ENCODE measurements around the gene AGAP3.
A peak's percentile ranks its signal among the peaks of the same experiment; 100 is the strongest.

AGAP3 gene

DNA sequence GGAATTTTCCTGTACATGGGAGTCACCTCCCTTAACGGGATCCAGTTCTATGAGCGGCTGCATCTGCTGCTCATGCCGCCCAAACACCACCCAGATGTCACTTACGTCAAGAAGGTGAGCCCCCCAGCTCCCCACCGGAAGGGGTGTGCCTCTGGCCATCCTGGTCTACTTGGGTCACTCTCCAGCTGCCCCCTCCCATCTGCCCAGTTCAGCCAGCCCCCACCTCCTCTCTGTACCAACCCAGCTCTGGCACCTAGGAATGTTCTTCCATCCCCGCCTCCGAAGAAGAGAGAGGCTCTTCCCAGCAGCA lies 10.7 kb upstream of the AGAP3 start:
- no peak for DNase-seq (ENCODE audit: low read depth)
- no peak overlapping the region for H3K4me3 ChIP-seq (ENCODE audit: low read depth, low read length)
- TF ChIP-seq, protein P1, sequence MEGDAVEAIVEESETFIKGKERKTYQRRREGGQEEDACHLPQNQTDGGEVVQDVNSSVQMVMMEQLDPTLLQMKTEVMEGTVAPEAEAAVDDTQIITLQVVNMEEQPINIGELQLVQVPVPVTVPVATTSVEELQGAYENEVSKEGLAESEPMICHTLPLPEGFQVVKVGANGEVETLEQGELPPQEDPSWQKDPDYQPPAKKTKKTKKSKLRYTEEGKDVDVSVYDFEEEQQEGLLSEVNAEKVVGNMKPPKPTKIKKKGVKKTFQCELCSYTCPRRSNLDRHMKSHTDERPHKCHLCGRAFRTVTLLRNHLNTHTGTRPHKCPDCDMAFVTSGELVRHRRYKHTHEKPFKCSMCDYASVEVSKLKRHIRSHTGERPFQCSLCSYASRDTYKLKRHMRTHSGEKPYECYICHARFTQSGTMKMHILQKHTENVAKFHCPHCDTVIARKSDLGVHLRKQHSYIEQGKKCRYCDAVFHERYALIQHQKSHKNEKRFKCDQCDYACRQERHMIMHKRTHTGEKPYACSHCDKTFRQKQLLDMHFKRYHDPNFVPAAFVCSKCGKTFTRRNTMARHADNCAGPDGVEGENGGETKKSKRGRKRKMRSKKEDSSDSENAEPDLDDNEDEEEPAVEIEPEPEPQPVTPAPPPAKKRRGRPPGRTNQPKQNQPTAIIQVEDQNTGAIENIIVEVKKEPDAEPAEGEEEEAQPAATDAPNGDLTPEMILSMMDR (IDR thresholded peaks at IDR 0.05; ENCODE audit: control insufficient read depth, extremely low read depth, insufficient read depth): no peak

DNA sequence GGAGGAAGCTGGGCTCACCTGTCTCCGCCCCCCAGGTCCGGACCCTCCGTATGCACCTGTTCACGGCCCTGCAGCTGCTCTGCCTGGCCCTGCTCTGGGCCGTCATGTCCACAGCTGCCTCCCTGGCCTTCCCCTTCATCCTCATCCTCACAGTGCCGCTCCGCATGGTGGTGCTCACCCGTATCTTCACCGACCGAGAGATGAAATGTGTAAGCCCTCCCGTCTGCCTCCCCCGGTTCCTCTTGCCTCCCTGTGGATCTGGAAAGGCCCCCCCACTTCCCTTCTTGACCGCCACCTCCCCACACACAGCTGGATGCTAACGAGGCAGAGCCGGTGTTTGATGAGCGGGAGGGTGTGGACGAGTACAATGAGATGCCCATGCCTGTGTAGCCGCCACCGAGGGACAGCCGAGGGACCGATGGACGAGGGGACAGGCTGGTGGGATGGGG lies 10.3 kb upstream of the AGAP3 start:
- no peak for DNase-seq (ENCODE audit: low read depth)
- no peak overlapping the region for H3K4me3 ChIP-seq (ENCODE audit: low read depth, low read length)
- TF ChIP-seq, protein P1 (IDR thresholded peaks at IDR 0.05; ENCODE audit: control insufficient read depth, extremely low read depth, insufficient read depth): no peak

DNA sequence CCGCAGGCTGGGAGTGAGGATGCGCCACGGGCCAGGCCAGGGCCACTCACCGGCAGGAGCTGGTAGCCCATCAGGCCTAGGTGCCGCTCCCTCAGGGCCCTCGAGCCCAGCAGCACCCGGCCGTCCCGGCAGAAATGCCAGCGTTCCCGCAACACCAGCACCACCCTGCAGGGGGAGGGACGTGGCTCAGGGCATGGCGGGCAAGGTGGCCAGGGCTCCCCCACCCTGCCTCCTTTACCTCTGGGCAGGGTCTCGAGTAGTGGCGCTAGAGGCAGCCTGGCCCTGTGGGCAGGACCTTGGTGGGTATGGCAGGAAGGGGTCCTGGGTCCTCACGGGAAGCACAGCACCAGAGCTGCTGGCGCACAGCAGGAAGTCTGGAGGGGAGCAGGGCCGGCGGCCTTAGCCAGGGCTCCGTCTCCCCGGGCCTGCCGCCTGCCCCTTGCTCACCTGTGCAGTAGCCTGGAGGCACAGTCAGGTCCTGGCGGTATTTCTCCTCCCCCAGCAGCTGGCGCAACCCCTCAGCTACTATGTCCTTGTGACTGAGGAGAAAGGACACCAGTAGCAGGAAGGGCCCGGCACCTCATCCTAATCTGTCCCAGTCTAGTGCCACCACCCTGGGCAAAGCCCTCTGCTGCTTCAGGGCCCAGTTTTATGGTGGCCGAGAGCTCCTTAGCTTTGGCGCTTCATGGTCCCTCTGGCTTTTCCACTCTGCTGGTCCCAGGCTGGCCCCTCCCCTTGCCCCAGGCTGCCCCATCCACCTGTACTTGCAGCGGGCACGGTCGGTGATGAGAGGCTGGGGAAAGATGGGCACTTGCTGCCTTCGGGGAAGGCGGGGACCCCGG lies 9.2 kb upstream of the AGAP3 start:
- TF ChIP-seq, protein P1 (IDR thresholded peaks at IDR 0.05; ENCODE audit: control insufficient read depth, extremely low read depth, insufficient read depth): peak; percentile 21; the same call in 1 of the 2 replicates
- no peak overlapping the region for H3K4me3 ChIP-seq (ENCODE audit: low read depth, low read length)
- no peak for DNase-seq (ENCODE audit: low read depth)

DNA sequence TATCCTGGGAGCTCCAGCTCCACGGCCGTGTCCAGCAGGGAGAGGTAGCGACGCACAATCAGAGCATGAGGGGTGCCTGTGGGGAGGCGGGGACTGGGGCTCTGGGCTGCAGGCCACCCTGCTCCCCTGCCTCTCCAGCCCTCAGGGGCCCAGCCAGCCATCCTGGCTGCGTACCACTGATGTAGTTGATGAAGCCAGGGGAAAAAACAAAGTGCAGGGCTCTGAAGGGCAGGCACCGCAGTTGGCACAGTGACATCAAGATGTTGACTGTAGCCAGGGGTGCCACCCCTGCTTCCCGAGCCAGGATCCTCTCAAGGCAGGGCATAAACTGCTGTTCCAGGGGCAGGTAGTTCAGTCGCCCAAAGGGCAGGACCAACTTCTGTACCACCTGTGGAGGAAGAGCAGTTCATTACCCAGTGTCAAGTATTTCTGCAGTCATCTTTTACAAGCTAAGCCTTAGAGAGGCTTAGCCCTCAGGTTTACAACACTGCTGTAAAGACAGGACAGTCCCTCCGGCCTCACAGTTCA lies 8.5 kb upstream of the AGAP3 start:
- DNase-seq (ENCODE audit: low read depth): no peak
- TF ChIP-seq, protein P1 (IDR thresholded peaks at IDR 0.05; ENCODE audit: control insufficient read depth, extremely low read depth, insufficient read depth): no peak
- no peak overlapping the region for H3K4me3 ChIP-seq (ENCODE audit: low read depth, low read length)

DNA sequence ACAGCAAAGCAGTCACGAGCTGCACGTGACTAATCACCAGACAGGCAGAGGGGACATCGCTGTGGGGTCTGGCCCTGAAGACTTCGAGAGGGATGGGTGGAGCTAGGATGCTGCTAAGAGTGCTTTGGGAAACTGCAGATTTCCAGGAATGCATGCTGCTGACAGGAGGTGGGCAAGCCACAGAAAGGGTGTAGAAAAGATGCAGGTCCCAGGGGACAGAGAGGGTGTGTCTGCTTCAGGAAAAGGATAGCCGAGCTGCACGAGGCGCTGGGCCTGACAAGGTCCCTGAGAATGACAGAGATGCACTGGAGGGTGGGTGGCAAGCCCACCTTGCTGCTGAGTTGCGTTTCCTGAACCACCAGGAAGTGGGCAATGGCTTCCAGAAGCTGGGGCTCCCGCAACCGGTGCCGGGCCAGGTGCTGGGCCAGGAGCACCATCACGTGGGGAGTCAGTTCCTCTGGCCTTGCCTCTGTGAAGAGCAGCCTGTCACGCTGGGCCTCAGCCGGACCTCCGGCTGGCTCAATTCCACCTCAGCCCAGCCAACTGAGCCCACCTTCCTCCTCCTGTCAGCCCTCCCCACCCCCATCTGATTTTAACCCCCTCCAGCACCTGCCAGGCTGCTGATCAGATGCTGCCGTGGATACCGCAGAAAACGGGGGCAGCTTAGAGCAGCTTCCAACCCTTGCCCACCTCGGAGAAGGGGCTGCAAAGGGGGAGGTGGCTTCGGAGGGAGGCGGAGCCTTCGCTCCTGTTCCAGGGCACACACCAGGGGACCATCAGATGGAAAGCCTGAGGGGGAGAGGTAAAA lies 7.8 kb upstream of the AGAP3 start:
- no peak overlapping the region for H3K4me3 ChIP-seq (ENCODE audit: low read depth, low read length)
- TF ChIP-seq, protein P1 (IDR thresholded peaks at IDR 0.05; ENCODE audit: control insufficient read depth, extremely low read depth, insufficient read depth): no peak
- DNase-seq (ENCODE audit: low read depth): no peak

DNA sequence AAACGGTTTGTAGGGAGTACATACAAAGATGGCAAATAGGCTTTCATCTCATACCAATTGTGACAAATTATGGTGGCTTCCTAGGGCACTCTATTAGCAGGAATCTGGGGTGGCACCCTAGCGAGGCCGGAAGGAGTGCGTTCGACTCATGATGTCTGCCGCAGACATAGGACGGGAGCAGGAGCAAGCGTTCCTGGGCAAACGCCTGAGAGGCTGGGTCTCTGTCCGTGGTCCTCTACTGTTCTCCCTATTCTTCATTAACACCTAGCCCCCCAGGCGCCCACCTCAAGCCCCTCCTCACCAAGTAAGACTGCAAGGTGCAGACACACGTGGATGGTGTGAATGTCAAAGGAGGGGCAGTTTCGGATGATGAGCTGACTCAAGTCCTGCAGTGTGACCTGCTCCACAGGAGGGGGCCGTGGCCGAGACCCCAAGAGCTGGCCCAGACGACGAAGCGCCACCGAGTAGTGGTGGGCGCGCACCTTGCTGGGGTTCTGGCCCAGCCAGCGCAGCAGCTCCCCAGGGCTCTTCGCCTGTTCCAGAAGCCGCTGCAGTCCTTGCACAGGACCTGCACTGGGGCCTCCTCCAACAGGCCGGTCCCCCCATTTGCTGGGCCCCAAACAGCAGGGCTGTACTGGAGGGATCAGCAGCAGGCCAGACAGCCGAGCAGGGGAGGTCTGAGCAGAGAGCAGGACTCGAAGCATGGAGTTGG lies 6.9 kb upstream of the AGAP3 start:
- TF ChIP-seq, protein P1 (IDR thresholded peaks at IDR 0.05; ENCODE audit: control insufficient read depth, extremely low read depth, insufficient read depth): no peak
- no peak for DNase-seq (ENCODE audit: low read depth)
- peak overlapping the region; percentile 83 for H3K4me3 ChIP-seq (ENCODE audit: low read depth, low read length)

Data from LNCaP clone FGC (cell line).